Body of pancreas (tissue), 4 donors: ENCODE measurements around the gene KLRF2.

Experiments used
- POLR2A ChIP-seq, 3 donors: fragments of 450-650 bp; IDR thresholded peaks; one replicate each; pipeline ENCODE4 v1.6.1; 2016; ENCODE audit warnings: antibody characterized with exemption in 3 of 3, mild to moderate bottlenecking in 2 of 3
- TF ChIP-seq, protein P1 (sequence below), 7 experiments: fragments of 450-650 bp in 4 of 7; fragments of 200-600 bp in 3 of 7; sonication (generic) in 3 of 7; IDR thresholded peaks; one replicate each; pipeline ENCODE4 v1.5.1; 2016 to 2019; ENCODE audit warnings: antibody characterized with exemption in 7 of 7

DNA sequence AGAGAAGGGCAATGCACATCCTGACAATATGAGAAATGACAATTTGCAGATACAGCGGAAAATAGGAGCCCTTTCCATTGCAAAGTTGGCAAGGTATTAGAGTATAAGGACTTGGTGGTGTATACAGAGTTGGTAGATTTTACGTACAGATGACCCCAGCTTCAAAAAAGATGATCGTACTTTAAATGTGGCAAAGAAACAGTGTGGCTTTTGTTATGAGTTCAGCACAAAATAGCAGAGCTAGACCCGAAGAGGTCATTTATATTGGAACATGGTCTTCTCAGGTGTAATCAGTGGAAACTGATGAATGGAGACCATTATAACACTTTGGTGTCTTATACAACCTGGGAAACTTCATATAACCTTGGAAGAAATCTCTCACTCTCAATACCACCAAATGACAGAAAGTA, 14.4 kb upstream of the KLRF2 start:
- TF ChIP-seq, protein P1, sequence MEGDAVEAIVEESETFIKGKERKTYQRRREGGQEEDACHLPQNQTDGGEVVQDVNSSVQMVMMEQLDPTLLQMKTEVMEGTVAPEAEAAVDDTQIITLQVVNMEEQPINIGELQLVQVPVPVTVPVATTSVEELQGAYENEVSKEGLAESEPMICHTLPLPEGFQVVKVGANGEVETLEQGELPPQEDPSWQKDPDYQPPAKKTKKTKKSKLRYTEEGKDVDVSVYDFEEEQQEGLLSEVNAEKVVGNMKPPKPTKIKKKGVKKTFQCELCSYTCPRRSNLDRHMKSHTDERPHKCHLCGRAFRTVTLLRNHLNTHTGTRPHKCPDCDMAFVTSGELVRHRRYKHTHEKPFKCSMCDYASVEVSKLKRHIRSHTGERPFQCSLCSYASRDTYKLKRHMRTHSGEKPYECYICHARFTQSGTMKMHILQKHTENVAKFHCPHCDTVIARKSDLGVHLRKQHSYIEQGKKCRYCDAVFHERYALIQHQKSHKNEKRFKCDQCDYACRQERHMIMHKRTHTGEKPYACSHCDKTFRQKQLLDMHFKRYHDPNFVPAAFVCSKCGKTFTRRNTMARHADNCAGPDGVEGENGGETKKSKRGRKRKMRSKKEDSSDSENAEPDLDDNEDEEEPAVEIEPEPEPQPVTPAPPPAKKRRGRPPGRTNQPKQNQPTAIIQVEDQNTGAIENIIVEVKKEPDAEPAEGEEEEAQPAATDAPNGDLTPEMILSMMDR (IDR thresholded peaks at IDR 0.05): no peak
- TF ChIP-seq POLR2A (IDR thresholded peaks at IDR 0.05): no peak
